C4-2B (cell line): ENCODE measurements around the gene TK2.

Experiments
- ZFX ChIP-seq: fragments of 450-650 bp; IDR thresholded peaks from 2 replicates; pipeline ENCODE4 v1.6.1; 2017
- TF ChIP-seq, protein P1 (sequence below): fragments of 450-650 bp; conservative IDR thresholded peaks from 2 replicates; pipeline ENCODE4 v1.5.1; 2017; ENCODE audit warnings: mild to moderate bottlenecking

DNA sequence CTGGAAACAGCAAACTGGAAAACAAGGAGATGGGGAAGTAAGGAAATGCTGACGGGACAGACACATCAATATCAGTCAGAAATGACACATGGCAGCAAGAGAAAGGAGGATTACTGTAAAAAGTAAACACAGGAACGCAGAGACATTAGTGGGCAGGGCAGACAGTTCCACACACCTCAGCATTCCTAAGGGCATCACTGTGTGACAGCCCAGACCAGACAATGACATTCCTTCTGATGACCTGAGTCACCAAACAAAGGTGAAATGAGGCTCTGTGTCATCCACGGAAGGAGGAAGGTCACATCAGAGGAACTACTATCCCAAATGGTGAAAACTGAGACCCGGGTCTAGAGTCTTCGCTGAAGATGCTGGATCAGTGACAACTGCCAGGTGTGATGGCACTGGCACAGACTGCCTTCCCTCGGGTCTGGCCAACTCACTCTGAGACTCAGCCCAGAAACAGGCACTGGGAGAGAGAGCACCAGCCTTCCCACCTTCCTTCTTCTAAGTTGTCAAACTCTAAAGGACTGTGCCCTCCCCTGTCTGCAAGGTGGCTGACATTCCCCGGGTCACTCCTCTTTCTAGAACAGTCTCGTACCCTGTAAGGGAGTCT, 36.7 kb downstream of the TK2 start:
- TF ChIP-seq, protein P1, sequence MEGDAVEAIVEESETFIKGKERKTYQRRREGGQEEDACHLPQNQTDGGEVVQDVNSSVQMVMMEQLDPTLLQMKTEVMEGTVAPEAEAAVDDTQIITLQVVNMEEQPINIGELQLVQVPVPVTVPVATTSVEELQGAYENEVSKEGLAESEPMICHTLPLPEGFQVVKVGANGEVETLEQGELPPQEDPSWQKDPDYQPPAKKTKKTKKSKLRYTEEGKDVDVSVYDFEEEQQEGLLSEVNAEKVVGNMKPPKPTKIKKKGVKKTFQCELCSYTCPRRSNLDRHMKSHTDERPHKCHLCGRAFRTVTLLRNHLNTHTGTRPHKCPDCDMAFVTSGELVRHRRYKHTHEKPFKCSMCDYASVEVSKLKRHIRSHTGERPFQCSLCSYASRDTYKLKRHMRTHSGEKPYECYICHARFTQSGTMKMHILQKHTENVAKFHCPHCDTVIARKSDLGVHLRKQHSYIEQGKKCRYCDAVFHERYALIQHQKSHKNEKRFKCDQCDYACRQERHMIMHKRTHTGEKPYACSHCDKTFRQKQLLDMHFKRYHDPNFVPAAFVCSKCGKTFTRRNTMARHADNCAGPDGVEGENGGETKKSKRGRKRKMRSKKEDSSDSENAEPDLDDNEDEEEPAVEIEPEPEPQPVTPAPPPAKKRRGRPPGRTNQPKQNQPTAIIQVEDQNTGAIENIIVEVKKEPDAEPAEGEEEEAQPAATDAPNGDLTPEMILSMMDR = no peak
- TF ChIP-seq ZFX = no peak
